Renal cortex interstitium (tissue), 11 donors: ENCODE measurements around the gene FARS2. TPM values are rescaled to one million over a fixed set of nuclear protein-coding genes. Genes with fewer than 3 reads are reported as not detected.
A peak's percentile ranks its signal among the peaks of the same experiment; 100 is the strongest.

Source experiments
- DNase-seq, 11 donors: peaks; one replicate each; pipeline ENCODE4 v3.0.0-alpha.2; 2013; ENCODE audit warnings: low read depth in 9 of 11, low spot score in 4 of 11; ENCODE audit errors: extremely low read depth in 1 of 11
- polyA plus RNA-seq, 3 donors: library from polyadenylated mRNA; unstranded; fragments of 120-200 nt; gene quantifications; one replicate each; pipeline ENCODE4 v1.2.1, GENCODE V29; 2013; ENCODE audit not compliant: insufficient read length in 3 of 3

FARS2 gene
- polyA plus RNA-seq, 3 donors = 18.9 to 21.7 (median 20.0) TPM

GRCh38 chr6:5507131-5507681 lies 245.9 kb downstream of the FARS2 start:
- peak in 1 of 11 donors; percentile 3 for DNase-seq

- DNase-seq = no peak
Measured at GRCh38 chr6:5509106-5509505, 247.8 kb downstream of the FARS2 start.

DNA sequence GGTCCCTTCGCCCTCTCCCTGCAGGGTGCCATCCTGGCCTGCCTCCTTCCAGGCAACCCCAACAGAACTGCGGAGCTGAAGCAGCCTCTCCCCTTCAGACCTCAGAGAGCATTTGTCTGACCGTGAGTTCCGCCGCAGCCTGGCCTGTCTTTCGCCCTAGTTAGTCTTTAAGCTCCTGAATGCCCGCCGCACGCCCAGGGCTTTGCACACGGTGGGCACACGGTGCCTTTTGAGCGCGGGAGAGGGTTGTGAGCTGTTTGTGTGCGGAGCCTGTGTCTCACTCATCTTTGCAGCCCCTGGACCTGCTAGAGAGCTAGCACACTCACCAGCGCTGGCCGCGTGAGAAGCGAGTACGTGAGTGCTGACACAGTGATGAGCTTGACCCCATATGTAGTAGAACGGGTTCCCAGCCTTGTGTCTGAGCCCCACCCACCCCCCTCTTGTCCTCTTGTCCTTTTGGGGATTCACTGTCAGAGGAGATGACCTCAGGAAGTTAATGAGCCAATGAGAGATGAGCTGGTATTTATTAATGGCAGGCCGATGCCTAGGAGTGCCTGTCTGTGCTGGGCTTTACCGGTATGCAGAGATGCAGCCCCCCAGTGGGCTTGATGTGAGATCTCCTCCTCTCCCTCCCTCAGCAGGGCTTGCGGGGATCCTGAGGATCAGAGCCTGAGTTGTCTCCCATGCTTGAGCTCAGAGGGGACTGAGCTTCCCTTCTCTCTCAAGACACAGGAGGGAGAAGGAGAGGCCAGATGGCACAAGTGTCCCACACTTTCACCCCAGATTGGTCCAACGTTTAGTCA lies 249.2 kb downstream of the FARS2 start:
- DNase-seq = no peak

GRCh38 chr6:5511954-5512353 lies 250.6 kb downstream of the FARS2 start:
- no peak for DNase-seq

- DNase-seq = no peak
Measured at GRCh38 chr6:5512422-5512821, 251.1 kb downstream of the FARS2 start.

- DNase-seq = no peak
Measured at GRCh38 chr6:5513408-5513807, 252.1 kb downstream of the FARS2 start.

GRCh38 chr6:5514353-5514752 lies 253.0 kb downstream of the FARS2 start:
- DNase-seq = no peak

- DNase-seq = no peak
Measured at GRCh38 chr6:5515200-5515599, 253.9 kb downstream of the FARS2 start.

DNA sequence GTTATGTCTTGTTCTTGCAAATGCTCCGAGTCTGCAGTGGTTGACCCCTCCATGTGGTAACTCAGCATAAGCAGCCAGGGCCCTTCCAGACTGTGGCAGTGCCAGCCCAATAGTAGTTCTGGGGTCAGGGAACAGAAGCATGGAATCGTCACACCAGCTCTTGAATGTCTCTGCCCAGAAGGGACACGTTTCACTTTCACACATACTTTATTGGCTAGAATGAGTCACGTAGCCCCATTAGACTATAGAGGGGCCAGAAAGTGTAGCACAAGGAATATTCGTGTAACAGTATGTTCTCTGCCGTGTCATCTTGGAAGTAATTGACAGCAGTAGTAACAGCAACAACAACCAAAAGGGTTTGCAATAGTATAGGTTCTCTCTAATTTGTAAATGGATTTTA lies 254.7 kb downstream of the FARS2 start:
- DNase-seq = no peak

GRCh38 chr6:5517796-5518195 lies 256.5 kb downstream of the FARS2 start:
- no peak for DNase-seq

DNA sequence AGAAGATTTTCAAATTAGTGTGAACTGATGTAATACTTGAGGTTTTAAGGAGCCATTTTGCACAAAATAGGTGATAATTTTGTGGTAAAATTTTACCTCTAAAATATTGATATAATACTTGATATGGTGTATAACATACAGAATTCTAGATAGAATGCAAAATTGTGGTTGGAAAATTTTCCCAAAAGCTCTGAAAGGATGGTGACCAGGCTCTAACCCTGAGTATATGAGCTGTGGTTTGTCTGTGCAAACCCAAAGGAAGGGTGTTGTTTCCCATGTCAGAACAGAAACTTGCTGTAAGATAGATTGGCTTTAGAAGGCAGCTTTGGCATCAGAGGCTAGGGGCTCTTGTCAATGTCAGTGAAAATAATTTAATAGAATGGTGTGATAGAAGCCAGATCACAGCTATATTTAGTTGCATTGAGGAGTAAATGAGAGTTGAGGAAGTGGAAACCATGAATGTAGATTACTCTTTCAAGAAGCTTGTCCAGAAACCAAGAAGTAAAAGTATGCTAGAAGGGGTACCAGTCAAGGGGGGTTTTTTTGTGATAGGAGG lies 257.7 kb downstream of the FARS2 start:
- DNase-seq = no peak

- no peak for DNase-seq
Measured at GRCh38 chr6:5520796-5521195, 259.5 kb downstream of the FARS2 start.

- DNase-seq = no peak
Measured at GRCh38 chr6:5521322-5521721, 260.0 kb downstream of the FARS2 start.

- no peak for DNase-seq
Measured at GRCh38 chr6:5522147-5522546, 260.8 kb downstream of the FARS2 start.

DNA sequence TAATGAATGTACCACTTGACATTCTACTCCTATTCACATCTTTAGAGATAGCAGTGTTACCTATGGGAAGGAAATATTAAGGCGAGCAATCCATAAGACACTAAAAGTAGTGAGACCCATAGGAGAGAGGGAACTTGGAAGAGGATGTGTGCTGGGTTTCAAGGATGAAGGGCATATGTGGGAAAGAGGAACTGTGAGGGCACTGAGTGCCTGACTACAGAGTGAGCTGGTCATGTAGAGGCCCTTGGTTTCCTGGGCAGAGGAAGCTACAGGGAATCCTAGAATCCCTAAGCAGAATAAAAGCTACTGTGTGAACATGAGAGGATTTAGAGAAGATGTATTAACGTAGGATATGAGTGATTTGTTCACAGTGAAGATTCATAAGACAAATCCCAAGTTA lies 262.8 kb downstream of the FARS2 start:
- no peak for DNase-seq

- DNase-seq = no peak
Measured at GRCh38 chr6:5525209-5525608, 263.9 kb downstream of the FARS2 start.

DNA sequence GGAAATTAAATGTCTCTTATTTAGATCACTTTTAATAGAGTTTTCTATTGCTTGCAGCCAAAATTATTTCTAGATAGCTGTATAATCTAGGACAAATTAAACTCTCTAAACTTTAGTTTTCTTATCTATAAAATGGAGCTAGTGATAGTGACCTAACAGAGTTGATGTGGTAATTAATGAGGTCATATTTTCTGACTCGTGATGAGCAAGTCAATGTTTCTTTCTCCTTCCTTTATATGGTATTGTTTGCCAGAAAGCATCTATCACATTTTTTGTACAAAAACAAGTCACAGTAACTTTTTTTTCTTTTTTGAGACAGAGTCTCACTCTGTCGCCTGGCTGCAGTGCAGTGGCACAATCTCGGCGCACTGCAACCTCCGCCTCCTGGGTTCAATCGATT lies 267.7 kb downstream of the FARS2 start:
- DNase-seq = no peak

DNA sequence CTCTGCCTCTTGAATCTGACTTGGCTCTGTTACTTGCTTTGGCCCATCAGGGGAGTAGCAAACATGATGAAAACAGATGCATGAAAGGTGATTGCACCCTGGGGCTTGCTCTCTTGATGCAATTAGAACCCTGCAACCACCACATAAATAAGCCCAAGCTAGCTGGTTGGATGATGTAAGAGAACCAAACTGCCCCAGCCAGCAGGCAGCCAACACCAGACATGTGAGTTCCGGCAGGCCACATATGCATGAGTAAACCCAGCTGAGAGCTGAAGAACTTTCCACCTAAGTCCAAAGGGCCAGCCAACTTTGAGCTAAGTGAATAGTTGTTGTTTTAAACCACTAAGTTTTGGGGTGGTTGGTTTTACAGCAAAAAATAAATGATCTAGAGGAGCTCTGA lies 268.4 kb downstream of the FARS2 start:
- DNase-seq = no peak

GRCh38 chr6:5531161-5531560 lies 269.8 kb downstream of the FARS2 start:
- DNase-seq = no peak

DNA sequence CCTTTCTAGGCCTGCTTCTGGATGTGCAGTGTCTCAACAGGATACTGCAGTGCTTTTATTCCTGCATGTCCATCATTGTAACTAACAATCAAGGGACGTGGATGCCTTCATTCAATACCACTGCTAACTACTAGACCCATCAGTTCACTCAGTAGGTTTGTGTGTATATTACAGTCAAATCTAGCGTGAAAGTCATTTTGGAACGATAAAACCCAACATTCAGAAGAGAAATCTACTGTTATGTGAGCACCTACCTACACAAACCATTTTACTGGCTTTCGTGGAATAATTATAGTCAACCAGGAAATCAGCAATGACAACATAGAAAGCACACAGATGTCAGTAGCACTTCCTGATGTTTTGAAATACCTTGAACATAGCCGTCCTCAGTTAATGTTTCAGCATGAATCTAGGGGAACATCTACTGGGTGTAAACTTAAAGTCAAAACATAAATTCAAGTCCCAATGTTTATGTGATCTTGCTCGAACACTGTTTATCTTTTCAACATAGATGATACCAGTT lies 270.6 kb downstream of the FARS2 start:
- DNase-seq = no peak
